HFFc6 (cell line): ENCODE results near the gene CBX8. TPM values are rescaled to one million over a fixed set of nuclear protein-coding genes. Genes with fewer than 3 reads are reported as not detected.
"Not testable (repeated sequence)": the region's sequence is repeated elsewhere in the genome, so short reads cannot be mapped to it uniquely, and the experiment has no call there.

ENCODE experiments used
- DNase-seq: peaks from one replicate; pipeline ENCODE4 v3.0.0-alpha.2; 2018
- H3K27ac Mint-ChIP-seq: 2 replicates; pipeline ENCODE4 v1.8.0; 2020; ENCODE audit warnings: mild to moderate bottlenecking, mixed read lengths
- H3K27me3 Mint-ChIP-seq: 2 replicates; pipeline ENCODE4 v1.8.0; 2021; ENCODE audit warnings: mild to moderate bottlenecking, moderate library complexity, mixed read lengths; ENCODE audit not compliant: insufficient read depth
- H3K36me3 Mint-ChIP-seq: 2 replicates; pipeline ENCODE4 v1.8.0; 2021; ENCODE audit warnings: low read depth, mixed read lengths
- H3K4me1 Mint-ChIP-seq: 2 replicates; pipeline ENCODE4 v1.8.0; 2020; ENCODE audit warnings: low read depth, mixed read lengths
- H3K4me3 Mint-ChIP-seq: 2 replicates; pipeline ENCODE4 v1.8.0; 2020; ENCODE audit warnings: mild to moderate bottlenecking, moderate library complexity, mixed read lengths
- H3K9me3 Mint-ChIP-seq: 2 replicates; pipeline ENCODE4 v1.8.0; 2020; ENCODE audit warnings: mild to moderate bottlenecking, mixed read lengths
- CTCF ChIP-seq: fragments of 200-600 bp; sonication (generic); IDR thresholded peaks from 2 replicates; pipeline ENCODE4 v1.5.0; 2021; ENCODE audit warnings: antibody characterized with exemption, mild to moderate bottlenecking
- total RNA-seq, 6 experiments: library from RNA; stranded (reverse); fragmentation: NEBNext Ultra II Directional; extraction: Animal tissue kit (Norgen Biotek cat#: 25700); gene quantifications; 2 replicates in 1 of 6; 3 replicates in 5 of 6; pipeline ENCODE4 v1.2.3, GENCODE V29; 2021

Gene CBX8
- total RNA-seq, 6 experiments from 2014 or later: 6.0 to 10.6 (median 8.1) TPM

DNA sequence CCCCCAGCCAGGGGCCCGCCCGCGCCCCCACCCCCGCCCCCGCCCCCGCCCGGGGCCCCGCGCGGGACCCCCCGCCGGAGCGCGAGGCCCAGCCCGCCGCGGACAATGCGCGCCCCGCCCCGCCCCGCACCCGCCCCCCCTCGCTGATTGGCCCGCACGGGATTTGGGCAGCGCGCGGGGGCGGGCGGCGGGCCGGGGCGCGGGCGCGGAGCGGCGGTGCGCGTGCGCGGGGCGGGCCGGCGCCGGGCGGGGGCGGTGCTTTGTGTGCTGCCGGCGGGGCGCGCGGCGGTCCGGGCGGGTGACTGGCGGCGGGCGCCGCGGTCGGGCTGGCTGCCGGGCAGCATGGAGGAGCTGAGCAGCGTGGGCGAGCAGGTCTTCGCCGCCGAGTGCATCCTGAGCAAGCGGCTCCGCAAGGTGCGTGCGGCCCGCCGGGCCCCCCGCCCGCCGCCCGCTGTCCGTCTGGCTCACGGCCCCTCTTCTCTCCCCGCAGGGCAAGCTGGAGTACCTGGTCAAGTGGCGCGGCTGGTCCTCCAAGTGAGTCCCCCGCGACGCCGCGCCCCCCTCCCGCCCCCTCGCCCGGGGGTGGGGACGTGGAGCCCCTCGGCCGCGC, 18.9 kb downstream of the CBX8 start, which contains the start of gene CBX2:
Gene CBX2, plus strand, starts transcription at position 255 of the 610 bp plus-strand sequence. Its CDS starts 88 bp downstream, at position 343.
- no peaks in the 10 kb centered on the region; the same call in 1 of the 2 replicates for H3K4me1 Mint-ChIP-seq
- no peak within 1 kb of the TSS; the same call in 1 of the 2 replicates for H3K27ac Mint-ChIP-seq
- no peaks in the 10 kb centered on the region for H3K9me3 Mint-ChIP-seq
- DNase-seq: peak; percentile 56
- no peaks in the 10 kb centered on the region for H3K36me3 Mint-ChIP-seq
- TF ChIP-seq CTCF: no peak
- H3K4me3 Mint-ChIP-seq: peak within 1 kb of the TSS; percentile 80
- H3K27me3 Mint-ChIP-seq: peaks cover 40% of the 10 kb centered on the region

GRCh38 chr17:79777120-79777893, 19.6 kb downstream of the CBX8 start:
- Mint-ChIP-seq H3K4me3 (peak overlapping the region; percentile 56), H3K27ac (no peak overlapping the region), H3K9me3 (no peaks in the 10 kb centered on the region), H3K4me1 (no peaks in the 10 kb centered on the region; the same call in 1 of the 2 replicates), H3K36me3 (no peaks in the 10 kb centered on the region), H3K27me3 (peaks cover 45% of the 10 kb centered on the region)
- TF ChIP-seq CTCF: peak; percentile 51
- peak; percentile 19 for DNase-seq

- no peaks in the 10 kb centered on the region; the same call in 1 of the 2 replicates for H3K4me1 Mint-ChIP-seq
- H3K4me3 Mint-ChIP-seq: peak overlapping the region; percentile 29; the same call in 1 of the 2 replicates
- no peaks in the 10 kb centered on the region for H3K36me3 Mint-ChIP-seq
- DNase-seq: no peak
- TF ChIP-seq CTCF: no peak
- no peaks in the 10 kb centered on the region for H3K9me3 Mint-ChIP-seq
- no peak overlapping the region for H3K27ac Mint-ChIP-seq
- H3K27me3 Mint-ChIP-seq: peaks cover 49% of the 10 kb centered on the region
Measured at GRCh38 chr17:79776376-79777119, 20.3 kb downstream of the CBX8 start.

DNA sequence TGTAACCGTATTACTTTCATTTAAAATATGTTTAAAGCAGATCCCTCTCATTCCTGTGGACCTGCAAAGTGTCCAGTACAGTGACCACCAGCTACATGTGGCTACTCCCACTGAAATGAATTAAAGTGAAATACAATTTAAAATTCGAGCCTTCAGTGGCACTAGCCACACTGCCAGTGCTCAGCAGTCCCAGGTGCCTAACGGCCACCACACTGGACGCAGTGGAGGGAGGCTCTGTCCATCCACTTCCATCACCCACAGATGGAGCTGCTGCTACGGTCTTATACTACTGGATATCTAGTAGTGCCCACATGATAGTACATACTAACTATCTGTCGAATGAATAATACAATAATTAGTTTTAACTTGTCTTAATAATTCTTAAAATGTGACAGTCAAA, 21.2 kb downstream of the CBX8 start:
- no peak for DNase-seq
- Mint-ChIP-seq H3K9me3 (no peaks in the 10 kb centered on the region), H3K36me3 (no peaks in the 10 kb centered on the region), H3K27me3 (peaks cover 51% of the 10 kb centered on the region), H3K4me1 (no peaks in the 10 kb centered on the region; the same call in 1 of the 2 replicates), H3K4me3 (no peak overlapping the region), H3K27ac (no peak overlapping the region)
- no peak for TF ChIP-seq CTCF

- Mint-ChIP-seq H3K9me3 (no peaks in the 10 kb centered on the region), H3K4me1 (peaks cover 6% of the 10 kb centered on the region; the same call in 1 of the 2 replicates), H3K4me3 (no peak overlapping the region), H3K36me3 (no peaks in the 10 kb centered on the region), H3K27ac (no peak overlapping the region), H3K27me3 (peaks cover 51% of the 10 kb centered on the region)
- no peak for TF ChIP-seq CTCF
- DNase-seq: no peak
Measured at GRCh38 chr17:79774561-79774975, 22.3 kb downstream of the CBX8 start.

DNA sequence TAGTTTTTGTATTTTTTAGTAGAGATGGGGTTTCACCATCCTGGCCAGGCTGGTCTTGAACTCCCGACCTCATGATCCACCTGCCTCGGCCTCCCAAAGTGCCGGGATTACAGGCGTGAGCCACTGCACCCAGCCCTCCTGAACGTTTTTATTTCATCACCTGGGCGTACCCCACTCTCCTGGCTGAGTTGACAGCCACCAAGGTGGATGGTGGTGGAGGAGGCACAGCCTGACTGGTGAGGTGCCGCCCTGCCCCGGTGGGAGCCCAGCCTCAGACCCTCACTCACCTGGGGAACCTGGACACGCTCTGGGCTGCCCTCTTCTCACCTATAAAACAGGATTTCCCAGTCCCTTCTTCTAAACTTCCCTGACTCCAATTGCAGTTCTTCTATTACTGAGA, 24.2 kb downstream of the CBX8 start:
- not testable (repeated sequence) for DNase-seq, H3K4me3 Mint-ChIP-seq, H3K9me3 Mint-ChIP-seq, H3K4me1 Mint-ChIP-seq, H3K27ac Mint-ChIP-seq, H3K36me3 Mint-ChIP-seq
- H3K27me3 Mint-ChIP-seq: peaks cover 65% of the 10 kb centered on the region
